Lung (tissue), 12 donors: ENCODE results near the gene ADGRV1. TPM values are rescaled to one million over a fixed set of nuclear protein-coding genes. Genes with fewer than 3 reads are reported as not detected.

ENCODE experiments used
- ATAC-seq: fragments of 200-7000 bp; cut with Tn5 transposase; one replicate; pipeline ENCODE4 v1.9.1; 2020; ENCODE audit warnings: moderate number of reproducible peaks; ENCODE audit not compliant: insufficient read depth, low FRiP score
- DNase-seq, 3 donors: peaks; one replicate each; pipeline ENCODE4 v3.0.0-alpha.2; 2013 to 2017
- H3K27ac ChIP-seq, 2 donors: one replicate each; pipeline ENCODE4 v1.5.1; 2013; ENCODE audit warnings: mild to moderate bottlenecking in 2 of 2, moderate library complexity in 2 of 2, control low read depth in 1 of 2, inconsistent platforms in 1 of 2, low read depth in 1 of 2, low read length in 1 of 2
- H3K27me3 ChIP-seq, 3 donors: one replicate each; pipeline ENCODE4 v1.5.1; 2013; ENCODE audit warnings: low read length in 2 of 3; ENCODE audit not compliant: control insufficient read depth in 3 of 3, insufficient read depth in 3 of 3
- H3K36me3 ChIP-seq, 4 donors: one replicate each; pipeline ENCODE4 v1.5.1; 2013; ENCODE audit warnings: low read length in 4 of 4, mild to moderate bottlenecking in 1 of 4, moderate library complexity in 1 of 4; ENCODE audit not compliant: control insufficient read depth in 4 of 4, insufficient read depth in 4 of 4
- H3K4me1 ChIP-seq, 5 donors: one replicate each; pipeline ENCODE4 v1.5.1; 2013; ENCODE audit warnings: low read length in 5 of 5, mild to moderate bottlenecking in 2 of 5, moderate library complexity in 1 of 5; ENCODE audit not compliant: control insufficient read depth in 5 of 5, insufficient read depth in 5 of 5
- H3K4me3 ChIP-seq: one replicate; pipeline ENCODE4 v1.5.1; 2013; ENCODE audit warnings: mild to moderate bottlenecking, control low read depth, moderate library complexity
- H3K9ac ChIP-seq, 2 donors: one replicate each; pipeline ENCODE4 v1.5.1; 2013; ENCODE audit warnings: low read length in 2 of 2, control low read depth in 1 of 2; ENCODE audit not compliant: insufficient read depth in 1 of 2
- H3K9me3 ChIP-seq, 4 donors: one replicate each; pipeline ENCODE4 v1.5.1; 2013; ENCODE audit warnings: low read length in 3 of 4, mild to moderate bottlenecking in 1 of 4, moderate library complexity in 1 of 4; ENCODE audit not compliant: control insufficient read depth in 4 of 4, insufficient read depth in 3 of 4
- WGBS, 2 donors: extraction: QIAGEN DNeasy Blood & Tissue Kit; methylation state at CpG; one replicate each; pipeline ENCODE4 v1.1.7; 2013; 5-methylcytosine and 5-hydroxymethylcytosine counted together
- polyA plus RNA-seq, 2 donors: library from polyadenylated mRNA; stranded (reverse); fragments of 200-250 nt; gene quantifications; one replicate each; pipeline ENCODE4 v1.2.1, GENCODE V29; 2013
- total RNA-seq, 2 donors: library from RNA; depleted of rRNA in 1 of 2; stranded (reverse); fragments of >200 nt in 1 of 2; gene quantifications; one replicate each; pipeline ENCODE4 v1.2.1, GENCODE V29; 2014 to 2021
- TF ChIP-seq, protein P1 (sequence below): IDR thresholded peaks from 2 replicates; pipeline ENCODE4 v1.5.1; 2012; ENCODE audit warnings: mild to moderate bottlenecking; ENCODE audit errors: control extremely low read depth, extremely low read depth
- donor health status: control.
- donor health status: control.
- donor health status: Bipolar disorder and iron deficiency.
- donor health status: healthy.
- donor health status: DM: yes; HTN: yes; CAD: no.

ADGRV1 gene
- total and polyA plus RNA-seq, 4 donors, result 3.6 to 66.2 (median 28.2) TPM

DNA sequence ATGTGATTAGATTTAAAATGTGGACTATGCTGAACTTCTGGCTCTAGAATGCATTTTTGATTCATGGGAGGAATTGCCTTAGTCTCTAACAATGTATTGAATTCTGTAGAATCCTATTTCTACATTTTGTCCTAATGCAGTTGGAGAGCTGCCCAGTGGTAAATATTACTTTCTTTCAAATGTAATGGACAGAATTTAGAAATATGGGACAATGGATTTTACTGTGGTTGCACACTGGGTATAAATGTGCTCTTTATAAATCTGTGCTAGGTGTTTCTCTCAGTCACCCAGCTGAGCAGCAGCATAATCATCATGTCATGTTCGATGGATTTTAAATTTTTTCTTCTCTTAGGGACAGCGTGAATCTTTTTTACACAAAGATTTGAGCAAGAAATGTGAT is 141.7 kb downstream of the ADGRV1 start:
- Histone ChIP-seq H3K27me3 (no peaks in the 10 kb centered on the region), H3K9ac (no peak overlapping the region), H3K9me3 (no peaks in the 10 kb centered on the region), H3K4me1 (no peaks in the 10 kb centered on the region), H3K27ac (no peak overlapping the region), H3K36me3 (no peaks in the 10 kb centered on the region), H3K4me3 (no peak overlapping the region)
- ATAC-seq (no peak), DNase-seq (no peak)
- WGBS, 2 donors, result 85 to 100% methylated on average over 2 of the region's 2 CpGs
- TF ChIP-seq, protein P1, sequence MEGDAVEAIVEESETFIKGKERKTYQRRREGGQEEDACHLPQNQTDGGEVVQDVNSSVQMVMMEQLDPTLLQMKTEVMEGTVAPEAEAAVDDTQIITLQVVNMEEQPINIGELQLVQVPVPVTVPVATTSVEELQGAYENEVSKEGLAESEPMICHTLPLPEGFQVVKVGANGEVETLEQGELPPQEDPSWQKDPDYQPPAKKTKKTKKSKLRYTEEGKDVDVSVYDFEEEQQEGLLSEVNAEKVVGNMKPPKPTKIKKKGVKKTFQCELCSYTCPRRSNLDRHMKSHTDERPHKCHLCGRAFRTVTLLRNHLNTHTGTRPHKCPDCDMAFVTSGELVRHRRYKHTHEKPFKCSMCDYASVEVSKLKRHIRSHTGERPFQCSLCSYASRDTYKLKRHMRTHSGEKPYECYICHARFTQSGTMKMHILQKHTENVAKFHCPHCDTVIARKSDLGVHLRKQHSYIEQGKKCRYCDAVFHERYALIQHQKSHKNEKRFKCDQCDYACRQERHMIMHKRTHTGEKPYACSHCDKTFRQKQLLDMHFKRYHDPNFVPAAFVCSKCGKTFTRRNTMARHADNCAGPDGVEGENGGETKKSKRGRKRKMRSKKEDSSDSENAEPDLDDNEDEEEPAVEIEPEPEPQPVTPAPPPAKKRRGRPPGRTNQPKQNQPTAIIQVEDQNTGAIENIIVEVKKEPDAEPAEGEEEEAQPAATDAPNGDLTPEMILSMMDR, result no peak

GRCh38 chr5:90703932-90704331 is 145.3 kb downstream of the ADGRV1 start:
- TF ChIP-seq, protein P1, result no peak
- Histone ChIP-seq H3K4me1 (no peaks in the 10 kb centered on the region), H3K4me3 (no peak overlapping the region), H3K27ac (no peak overlapping the region), H3K9ac (no peak overlapping the region), H3K27me3 (no peaks in the 10 kb centered on the region), H3K36me3 (no peaks in the 10 kb centered on the region), H3K9me3 (no peaks in the 10 kb centered on the region)
- no peak for DNase-seq
- no peak for ATAC-seq

- Histone ChIP-seq H3K36me3 (no peaks in the 10 kb centered on the region), H3K4me3 (no peak overlapping the region), H3K27ac (no peak overlapping the region), H3K9me3 (no peaks in the 10 kb centered on the region), H3K9ac (no peak overlapping the region), H3K4me1 (no peaks in the 10 kb centered on the region), H3K27me3 (no peaks in the 10 kb centered on the region)
- TF ChIP-seq, protein P1, result no peak
- WGBS, 2 donors, result 79 to 90% methylated on average over 1 of the region's 1 CpG
- DNase-seq (no peak), ATAC-seq (no peak)
Observed at GRCh38 chr5:90707698-90708097, 149.1 kb downstream of the ADGRV1 start.
